Neural crest cell (in vitro differentiated cells): ENCODE data around the gene CHKA. TPM values are rescaled to one million over a fixed set of nuclear protein-coding genes. Genes with fewer than 3 reads are reported as not detected.
A peak's percentile ranks its signal among the peaks of the same experiment; 100 is the strongest.

ENCODE experiments used
- DNase-seq: peaks from one replicate; pipeline ENCODE4 v3.0.0; 2021; ENCODE audit warnings: low read depth, mixed read lengths, low spot score
- H3K27ac Mint-ChIP-seq: one replicate; pipeline ENCODE4 v1.8.0; 2021; ENCODE audit warnings: mild to moderate bottlenecking, mixed read lengths; ENCODE audit not compliant: unreplicated experiment
- H3K27me3 Mint-ChIP-seq: 2 replicates; pipeline ENCODE4 v1.8.0; 2021; ENCODE audit warnings: low read depth, mild to moderate bottlenecking, mixed read lengths
- H3K36me3 Mint-ChIP-seq: 2 replicates; pipeline ENCODE4 v1.8.0; 2021; ENCODE audit warnings: low read depth, mild to moderate bottlenecking, mixed read lengths
- H3K4me1 Mint-ChIP-seq: 2 replicates; pipeline ENCODE4 v1.8.0; 2021; ENCODE audit warnings: mixed read lengths
- H3K4me3 Mint-ChIP-seq: one replicate; pipeline ENCODE4 v1.8.0; 2021; ENCODE audit warnings: mild to moderate bottlenecking, mixed read lengths
- H3K9me3 Mint-ChIP-seq: 2 replicates; pipeline ENCODE4 v1.8.0; 2021; ENCODE audit warnings: mixed read lengths
- CTCF ChIP-seq: fragments of 200-600 bp; sonication (generic); conservative IDR thresholded peaks from 2 replicates; pipeline ENCODE4 v1.5.0; 2021; ENCODE audit warnings: antibody characterized with exemption, mild to moderate bottlenecking
- total RNA-seq: library from RNA; stranded (reverse); gene quantifications from 2 replicates; pipeline ENCODE4 v1.2.1, GENCODE V29; 2021

CHKA gene
- total RNA-seq, 1 donor from 2014 or later: 44.2 TPM

- TF ChIP-seq CTCF: no peak
- peaks cover 27% of the 10 kb centered on the region for H3K4me1 Mint-ChIP-seq
- no peaks in the 10 kb centered on the region for H3K27me3 Mint-ChIP-seq
- peak within 1 kb of the TSS; percentile 93 for H3K27ac Mint-ChIP-seq
- peak within 1 kb of the TSS; percentile 92 for H3K4me3 Mint-ChIP-seq
- H3K36me3 Mint-ChIP-seq: peaks cover under 1% of the 10 kb centered on the region
- DNase-seq: peak; percentile 90
- no peaks in the 10 kb centered on the region for H3K9me3 Mint-ChIP-seq
Measured at GRCh38 chr11:68030318-68031143, 90.7 kb downstream of the CHKA start, which contains the start of gene NDUFS8. NDUFS8 (plus strand) TSS chr11:68030681; CDS start chr11:68032152, 1,471 bp downstream.

- Mint-ChIP-seq H3K27ac (peak overlapping the region; percentile 31), H3K9me3 (peaks cover 5% of the 10 kb centered on the region), H3K36me3 (peaks cover 9% of the 10 kb centered on the region), H3K4me3 (peak overlapping the region; percentile 92), H3K27me3 (no peaks in the 10 kb centered on the region), H3K4me1 (peaks cover 27% of the 10 kb centered on the region)
- no peak for TF ChIP-seq CTCF
- DNase-seq: no peak
Measured at GRCh38 chr11:68028802-68029545, 92.2 kb downstream of the CHKA start.

GRCh38 chr11:68027667-68028066 is 93.5 kb downstream of the CHKA start:
- peaks cover 9% of the 10 kb centered on the region for H3K36me3 Mint-ChIP-seq
- TF ChIP-seq CTCF: no peak
- no peak for DNase-seq
- no peaks in the 10 kb centered on the region for H3K27me3 Mint-ChIP-seq
- no peak overlapping the region for H3K4me3 Mint-ChIP-seq
- H3K4me1 Mint-ChIP-seq: peaks cover 27% of the 10 kb centered on the region
- H3K9me3 Mint-ChIP-seq: peaks cover 5% of the 10 kb centered on the region
- no peak overlapping the region for H3K27ac Mint-ChIP-seq

- Mint-ChIP-seq H3K4me1 (peaks cover 23% of the 10 kb centered on the region), H3K36me3 (peaks cover 9% of the 10 kb centered on the region), H3K27ac (no peak overlapping the region), H3K9me3 (peaks cover 5% of the 10 kb centered on the region), H3K27me3 (no peaks in the 10 kb centered on the region), H3K4me3 (no peak overlapping the region)
- DNase-seq: no peak
- TF ChIP-seq CTCF: no peak
Measured at GRCh38 chr11:68026391-68027105, 94.6 kb downstream of the CHKA start.

- no peak for DNase-seq
- Mint-ChIP-seq H3K4me3 (no peak overlapping the region), H3K9me3 (peaks cover 5% of the 10 kb centered on the region), H3K4me1 (peaks cover 18% of the 10 kb centered on the region), H3K36me3 (peaks cover 9% of the 10 kb centered on the region), H3K27me3 (no peaks in the 10 kb centered on the region), H3K27ac (peak overlapping the region; percentile 58)
- TF ChIP-seq CTCF: no peak
Measured at GRCh38 chr11:68025047-68025446, 96.1 kb downstream of the CHKA start.
